PC-3 (cell line): ENCODE measurements around the gene APBB2. TPM values are rescaled to one million over a fixed set of nuclear protein-coding genes. Genes with fewer than 3 reads are reported as not detected.

Source experiments
- ATAC-seq: fragments of 200-7000 bp; cut with Tn5 transposase; 2 replicates; pipeline ENCODE4 v1.9.1; 2020; ENCODE audit warnings: mild to moderate bottlenecking, moderate library complexity
- BruUV-seq: library from RNA; stranded (reverse); fragments of 400-500 nt; replicated peaks from 2 replicates; lab custom pipeline; 2021; lab: Mats Ljungman, UMichigan
- CTCF ChIA-PET: fragments of 300-600 bp; sonication (Branson Sonifier 250); formaldehyde crosslinking; loops from one replicate; lab custom pipeline; 2022; ENCODE audit warnings: antibody characterized with exemption; lab: Charles Lee
- POLR2A ChIA-PET: fragments of 300-600 bp; sonication (Branson Sonifier 250); formaldehyde crosslinking; loops from one replicate; lab custom pipeline; 2022; ENCODE audit warnings: antibody characterized with exemption; ENCODE audit not compliant: unreplicated experiment; lab: Charles Lee
- DNase-seq: peaks from one replicate; pipeline ENCODE4 v3.0.0-alpha.2; 2015
- H2AFZ ChIP-seq: fragments of 300-600 bp; sonication (generic); 2 replicates; pipeline ENCODE4 v1.6.0; 2016; ENCODE audit warnings: antibody characterized with exemption, low read length
- H3F3A ChIP-seq: fragments of 300-600 bp; sonication (generic); one replicate; pipeline ENCODE4 v1.6.0; 2017; ENCODE audit warnings: antibody characterized with exemption, low read length, control low read depth, mild to moderate bottlenecking; ENCODE audit not compliant: unreplicated experiment
- H3K27ac ChIP-seq: fragments of 300-600 bp; sonication (generic); 2 replicates; pipeline ENCODE4 v1.5.1; 2016; ENCODE audit warnings: mild to moderate bottlenecking, low read length
- H3K27me3 ChIP-seq: fragments of 300-600 bp; sonication (generic); 2 replicates; pipeline ENCODE4 v1.6.1; 2016; ENCODE audit warnings: low read length, mixed read lengths
- H3K36me3 ChIP-seq: fragments of 300-600 bp; sonication (generic); 2 replicates; pipeline ENCODE4 v1.6.1; 2016; ENCODE audit warnings: low read depth, mixed run types, low read length, mixed read lengths
- H3K4me1 ChIP-seq: fragments of 300-600 bp; sonication (generic); 2 replicates; pipeline ENCODE4 v1.5.1; 2016; ENCODE audit warnings: low read length; ENCODE audit not compliant: insufficient read depth
- H3K4me2 ChIP-seq: fragments of 300-600 bp; sonication (generic); 2 replicates; pipeline ENCODE4 v1.6.0; 2016; ENCODE audit warnings: low read length
- H3K4me3 ChIP-seq: fragments of 300-600 bp; sonication (generic); 2 replicates; pipeline ENCODE4 v1.5.1; 2016; ENCODE audit warnings: mild to moderate bottlenecking, low read length, mixed read lengths
- H3K79me2 ChIP-seq: fragments of 300-600 bp; sonication (generic); 2 replicates; pipeline ENCODE4 v1.6.1; 2017; ENCODE audit warnings: low read length, mixed read lengths
- H3K9ac ChIP-seq: fragments of 300-600 bp; sonication (generic); 2 replicates; pipeline ENCODE4 v1.6.0; 2016; ENCODE audit warnings: mild to moderate bottlenecking, low read length
- H3K9me2 ChIP-seq: fragments of 300-600 bp; sonication (generic); replicated peaks from 2 replicates; pipeline ENCODE4 v1.6.1; 2016; ENCODE audit warnings: mixed run types, low read length, mixed read lengths
- H3K9me3 ChIP-seq: fragments of 300-600 bp; sonication (generic); 2 replicates; pipeline ENCODE4 v1.6.1; 2016; ENCODE audit warnings: low read length, mixed read lengths
- H4K20me1 ChIP-seq: fragments of 300-600 bp; sonication (generic); 2 replicates; pipeline ENCODE4 v1.6.1; 2016; ENCODE audit warnings: low read length, mixed read lengths
- EZH2 ChIP-seq: fragments of 300-600 bp; sonication (generic); IDR thresholded peaks from one replicate; pipeline ENCODE4 v1.6.1; 2017; ENCODE audit warnings: antibody characterized with exemption, mild to moderate bottlenecking, low read length; ENCODE audit not compliant: unreplicated experiment
- EZH2phosphoT487 ChIP-seq: fragments of 300-600 bp; sonication (generic); IDR thresholded peaks from 2 replicates; pipeline ENCODE4 v1.6.1; 2018; ENCODE audit warnings: mild to moderate bottlenecking, antibody characterized with exemption, low read length, borderline replicate concordance
- intact Hi-C: fragments of 100-400 bp; cut with micrococcal nuclease; formaldehyde crosslinking; loops from 2 replicates; pipeline ENCODE4 v1.9.0; 2023
- total RNA-seq: library from RNA; depleted of rRNA; stranded (reverse); fragments of >200 nt; gene quantifications from 2 replicates; pipeline ENCODE4 v1.2.3, GENCODE V29; 2014
- TF ChIP-seq, protein P1 (sequence below): fragments of 300-600 bp; sonication (generic); conservative IDR thresholded peaks from 2 replicates; pipeline ENCODE4 v1.5.1; 2017; ENCODE audit warnings: antibody characterized with exemption, low read depth, mild to moderate bottlenecking, low read length

The APBB2 gene
- total RNA-seq, 1 experiment from 2014 or later = 24.7 TPM

DNA sequence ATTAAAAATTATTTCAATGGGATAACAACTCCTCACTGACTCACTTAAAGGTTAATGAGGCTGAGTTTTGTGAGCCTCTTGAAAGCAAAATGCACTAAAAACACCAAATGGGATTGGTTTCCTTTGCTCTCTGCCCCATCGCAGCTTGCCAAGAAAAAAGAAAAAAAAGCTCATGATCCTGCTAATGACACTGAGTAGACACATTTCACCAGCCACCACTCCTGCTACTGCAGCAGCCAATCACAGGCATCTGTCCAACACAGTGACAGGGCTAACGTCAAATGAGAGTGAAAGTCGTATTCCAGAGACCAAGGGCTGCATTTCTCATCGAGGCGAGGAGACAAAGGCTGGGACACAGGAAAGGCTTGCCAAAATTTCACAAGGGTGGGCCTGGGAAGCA lies 5.2 kb downstream of the APBB2 start:
- intact Hi-C loops = no loop called here
- Histone ChIP-seq H3K4me1 (peaks cover 16% of the 10 kb centered on the region), H3K27ac (no peak overlapping the region), H3K79me2 (peaks cover 100% of the 10 kb centered on the region), H3K4me2 (no peak overlapping the region), H3K36me3 (no peaks in the 10 kb centered on the region), H3K9me3 (no peaks in the 10 kb centered on the region), H3K4me3 (no peak overlapping the region), H3F3A (no peaks in the 10 kb centered on the region), H3K9ac (no peak overlapping the region), H3K9me2 (no peaks in the 10 kb centered on the region), H4K20me1 (peaks cover 5% of the 10 kb centered on the region; the same call in 1 of the 2 replicates), H2AFZ (no peak overlapping the region), H3K27me3 (no peaks in the 10 kb centered on the region)
- no peak for DNase-seq
- no peak for ATAC-seq
- TF ChIP-seq, protein P1, sequence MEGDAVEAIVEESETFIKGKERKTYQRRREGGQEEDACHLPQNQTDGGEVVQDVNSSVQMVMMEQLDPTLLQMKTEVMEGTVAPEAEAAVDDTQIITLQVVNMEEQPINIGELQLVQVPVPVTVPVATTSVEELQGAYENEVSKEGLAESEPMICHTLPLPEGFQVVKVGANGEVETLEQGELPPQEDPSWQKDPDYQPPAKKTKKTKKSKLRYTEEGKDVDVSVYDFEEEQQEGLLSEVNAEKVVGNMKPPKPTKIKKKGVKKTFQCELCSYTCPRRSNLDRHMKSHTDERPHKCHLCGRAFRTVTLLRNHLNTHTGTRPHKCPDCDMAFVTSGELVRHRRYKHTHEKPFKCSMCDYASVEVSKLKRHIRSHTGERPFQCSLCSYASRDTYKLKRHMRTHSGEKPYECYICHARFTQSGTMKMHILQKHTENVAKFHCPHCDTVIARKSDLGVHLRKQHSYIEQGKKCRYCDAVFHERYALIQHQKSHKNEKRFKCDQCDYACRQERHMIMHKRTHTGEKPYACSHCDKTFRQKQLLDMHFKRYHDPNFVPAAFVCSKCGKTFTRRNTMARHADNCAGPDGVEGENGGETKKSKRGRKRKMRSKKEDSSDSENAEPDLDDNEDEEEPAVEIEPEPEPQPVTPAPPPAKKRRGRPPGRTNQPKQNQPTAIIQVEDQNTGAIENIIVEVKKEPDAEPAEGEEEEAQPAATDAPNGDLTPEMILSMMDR = no peak
- TF ChIP-seq EZH2phosphoT487 (no peak), EZH2 (no peak)
- BruUV-seq = no TSS peak
- ChIA-PET CTCF (no interaction called here), POLR2A (no interaction called here)

DNA sequence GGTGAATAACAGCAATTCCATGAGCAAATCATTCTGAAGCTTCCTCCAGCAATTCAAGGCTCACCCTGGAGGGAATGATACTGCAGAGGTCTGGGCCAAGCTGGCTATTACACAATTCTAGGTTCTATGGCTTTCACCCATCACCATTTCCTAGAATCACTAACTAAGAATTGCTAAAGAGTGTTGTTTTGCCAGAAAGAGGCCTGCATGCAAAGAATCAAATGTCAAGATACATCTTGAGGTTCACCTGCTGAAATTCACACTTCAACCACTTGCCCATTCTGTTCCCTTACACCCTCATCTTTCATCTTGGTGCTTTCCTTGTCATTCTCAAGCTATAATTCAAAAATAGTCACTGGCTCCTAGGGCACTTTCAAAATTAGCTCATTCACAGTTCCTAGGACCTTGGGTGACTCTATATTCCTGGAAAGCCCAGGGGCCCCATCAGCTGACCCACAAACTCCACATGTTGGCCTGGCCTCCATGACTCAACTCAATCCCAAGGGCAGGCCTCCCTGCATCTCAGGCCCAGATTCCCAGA lies 7.0 kb downstream of the APBB2 start:
- ChIA-PET POLR2A (no interaction called here), CTCF (no interaction called here)
- peaks cover 16% of the 10 kb centered on the region for H3K4me1 ChIP-seq
- H4K20me1 ChIP-seq = no peaks in the 10 kb centered on the region
- TF ChIP-seq EZH2 = no peak
- TF ChIP-seq, protein P1 = no peak
- TF ChIP-seq EZH2phosphoT487 = no peak
- H3K27ac ChIP-seq = no peak overlapping the region
- no peaks in the 10 kb centered on the region for H3K9me3 ChIP-seq
- H3K4me3 ChIP-seq = no peak overlapping the region
- ATAC-seq = no peak
- no peaks in the 10 kb centered on the region for H3K27me3 ChIP-seq
- H2AFZ ChIP-seq = no peak overlapping the region
- no TSS peak for BruUV-seq
- no peaks in the 10 kb centered on the region for H3K36me3 ChIP-seq
- DNase-seq = no peak
- no peaks in the 10 kb centered on the region for H3K9me2 ChIP-seq
- H3K79me2 ChIP-seq = peaks cover 100% of the 10 kb centered on the region
- H3F3A ChIP-seq = no peaks in the 10 kb centered on the region
- H3K4me2 ChIP-seq = no peak overlapping the region
- no peak overlapping the region for H3K9ac ChIP-seq
- intact Hi-C loops = no loop called here

GRCh38 chr4:41205854-41206460 lies 8.4 kb downstream of the APBB2 start:
- Histone ChIP-seq H3K9me3 (no peaks in the 10 kb centered on the region), H3K9ac (no peak overlapping the region), H3F3A (no peaks in the 10 kb centered on the region), H3K27ac (no peak overlapping the region), H3K4me1 (peaks cover 12% of the 10 kb centered on the region), H3K36me3 (no peaks in the 10 kb centered on the region), H3K4me3 (no peak overlapping the region), H3K79me2 (peaks cover 100% of the 10 kb centered on the region), H3K9me2 (no peaks in the 10 kb centered on the region), H3K4me2 (no peak overlapping the region), H4K20me1 (no peaks in the 10 kb centered on the region), H2AFZ (no peak overlapping the region), H3K27me3 (no peaks in the 10 kb centered on the region)
- ChIA-PET POLR2A (no interaction called here), CTCF (no interaction called here)
- DNase-seq (no peak), ATAC-seq (no peak)
- TF ChIP-seq, protein P1 = no peak
- TF ChIP-seq EZH2phosphoT487 = no peak
- TF ChIP-seq EZH2 = no peak
- no TSS peak for BruUV-seq
- intact Hi-C loops = no loop called here
